ENCODE measurements around the gene DOCK7.
"Not testable (repeated sequence)": the region's sequence is repeated elsewhere in the genome, so short reads cannot be mapped to it uniquely, and the experiment has no call there.

DOCK7 gene

DNA sequence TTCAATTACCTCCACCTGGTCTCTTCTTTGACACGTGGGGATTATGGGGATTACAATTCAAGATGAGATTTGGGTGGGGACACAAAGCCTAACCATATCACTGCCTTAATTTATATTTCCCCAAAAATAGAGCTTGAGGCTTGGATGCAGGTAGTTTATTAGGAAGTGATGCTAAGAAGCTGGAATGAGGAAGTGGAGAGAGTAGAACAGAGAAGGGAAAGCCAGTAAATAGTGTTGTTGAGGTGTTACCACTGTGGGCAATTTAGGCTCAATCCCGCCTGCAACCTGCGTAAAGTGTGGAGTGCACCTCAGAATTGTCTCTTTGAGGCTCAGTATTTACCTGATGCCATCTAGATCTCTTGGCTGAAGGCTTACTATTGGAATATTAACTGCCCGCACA, 4.9 kb upstream of the DOCK7 start:
- no peak for DNase-seq

DNA sequence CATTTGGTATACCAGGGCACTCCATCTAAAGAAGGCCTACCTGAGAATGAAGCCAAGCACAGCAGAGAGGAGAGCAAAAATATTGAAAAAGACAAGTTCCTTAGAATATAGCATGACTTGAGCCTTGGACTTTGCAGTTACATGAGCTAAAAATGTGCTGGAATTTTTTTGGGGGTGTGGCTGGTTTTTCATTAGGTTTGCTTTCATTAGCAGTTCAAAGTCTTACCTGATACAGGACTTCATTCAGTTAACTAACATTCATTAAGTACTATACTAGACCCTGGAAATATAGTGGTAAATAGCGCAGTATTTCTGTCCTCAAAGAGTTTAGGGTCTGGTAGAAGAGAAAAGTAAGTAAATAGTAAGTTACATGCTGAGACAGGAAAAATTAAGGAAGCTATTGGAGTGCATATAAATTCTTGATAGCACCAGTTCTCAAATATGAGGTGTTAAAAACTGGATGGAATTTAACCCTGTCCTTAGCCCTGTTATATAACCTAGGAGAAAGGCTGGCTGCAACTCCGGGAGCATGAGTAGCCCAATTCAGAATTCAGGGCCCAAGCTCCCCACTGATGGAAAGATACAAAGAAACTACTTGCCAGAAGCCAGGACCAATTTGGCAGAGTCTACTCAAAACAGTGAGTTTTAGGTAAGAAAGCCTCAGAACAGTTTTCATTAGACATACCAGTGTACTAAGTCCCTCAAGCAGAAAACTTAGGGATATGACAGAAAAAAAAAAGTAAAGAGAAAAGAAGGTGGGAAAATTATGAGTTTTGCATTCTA, 3.1 kb upstream of the DOCK7 start:
- DNase-seq, result no peak

DNA sequence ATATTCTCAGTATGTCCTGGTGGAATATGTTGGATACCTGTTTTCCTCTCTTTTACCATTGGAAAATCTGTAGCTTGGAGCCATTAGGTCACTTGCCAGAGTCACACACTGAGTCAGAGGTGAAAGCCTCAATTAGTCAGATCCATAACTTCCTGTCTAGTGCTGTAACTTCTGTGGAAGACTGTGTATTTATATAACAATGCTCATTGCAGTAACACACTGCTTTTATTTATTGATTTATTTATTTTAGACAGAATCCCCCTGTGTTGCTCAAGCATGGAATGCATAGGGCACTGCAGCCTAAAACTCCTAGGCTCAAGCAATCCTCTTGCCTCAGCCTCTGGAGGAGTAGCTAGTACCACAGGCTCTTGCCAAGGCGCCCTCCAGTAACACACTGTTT, 1.3 kb upstream of the DOCK7 start:
- DNase-seq, result no peak

DNA sequence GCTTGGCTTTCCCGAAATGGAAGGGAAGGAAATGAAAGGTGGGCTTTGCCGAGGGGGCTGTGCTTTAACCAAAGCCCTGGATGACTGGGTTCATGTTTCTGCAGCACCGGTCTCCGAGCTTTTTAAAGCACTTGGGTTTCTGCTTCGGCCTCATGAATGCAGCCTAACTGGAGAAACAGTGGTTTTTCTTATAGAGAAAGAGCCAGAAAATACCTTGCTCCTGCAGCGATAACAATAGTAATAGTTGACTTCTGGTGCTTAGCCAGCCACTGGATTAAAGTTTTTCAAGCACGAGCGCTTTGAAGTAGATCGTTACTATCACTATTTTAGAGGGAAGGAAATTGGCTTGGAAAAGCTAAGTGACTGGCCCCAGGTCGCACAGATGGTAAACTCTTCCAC, 500 bp upstream of the DOCK7 start:
- no peak for DNase-seq

DNA sequence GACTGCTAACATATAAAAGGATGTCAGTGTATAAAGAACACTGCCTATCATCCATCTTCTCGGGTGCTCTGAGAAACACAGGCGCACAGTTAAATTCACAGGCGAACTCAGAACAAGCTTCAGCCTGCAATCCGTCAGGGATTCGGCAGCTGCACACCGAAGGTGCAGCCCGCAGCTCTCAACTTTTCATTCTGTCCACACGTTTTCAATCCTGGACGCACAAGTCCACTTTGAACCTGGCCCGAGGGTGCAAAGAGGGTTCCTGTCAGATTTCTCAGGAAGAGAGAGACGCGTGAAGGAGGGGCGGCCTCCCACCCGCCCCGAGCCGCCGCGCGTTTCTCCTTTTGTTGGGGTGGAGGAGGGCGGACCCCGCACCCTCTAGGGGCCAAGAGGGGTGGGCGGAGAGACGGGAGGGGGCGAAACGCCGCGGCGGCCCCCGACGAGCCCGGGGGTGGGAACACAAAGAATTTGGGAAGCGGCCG, 724 bp downstream of the DOCK7 start:
- DNase-seq, result no peak

DNA sequence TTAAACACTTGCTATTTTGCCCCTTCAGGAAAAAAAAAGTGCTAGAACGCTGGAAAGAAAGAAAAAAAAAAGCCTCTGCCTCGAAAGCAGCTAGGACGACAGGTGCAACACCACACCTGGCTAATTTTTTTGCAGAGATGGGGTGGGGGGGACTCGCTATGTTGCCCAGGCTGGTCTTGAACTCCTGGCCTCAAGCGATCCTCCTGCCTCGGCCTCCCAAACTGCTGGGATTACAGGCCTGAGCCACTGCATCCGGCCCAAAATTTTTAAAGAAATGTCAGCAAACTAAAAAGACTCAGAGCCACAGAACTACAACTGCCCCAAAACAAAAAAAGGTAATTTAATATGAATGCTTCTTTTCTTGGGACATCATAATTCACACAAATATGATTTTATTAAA, 1.4 kb downstream of the DOCK7 start:
- DNase-seq, result no peak

DNA sequence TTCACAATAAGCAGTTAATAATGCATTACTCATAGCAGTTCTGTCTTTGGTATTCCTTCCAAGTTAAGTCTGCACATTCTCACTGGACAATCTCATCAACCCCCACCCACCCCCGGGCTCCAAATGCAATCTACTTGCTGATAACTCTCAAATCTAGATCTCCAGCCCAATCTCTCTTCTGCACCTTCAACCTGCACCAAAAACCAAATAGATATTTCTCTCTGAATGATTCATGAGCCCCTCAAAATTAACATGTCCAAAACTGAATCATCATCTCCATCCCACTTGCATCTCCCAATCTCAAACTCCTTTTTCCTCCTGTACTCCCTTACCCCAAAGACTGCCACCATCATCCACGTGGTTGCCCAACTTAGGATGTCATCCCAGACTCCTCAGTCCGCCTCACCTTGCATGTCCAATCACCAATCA, 2.7 kb downstream of the DOCK7 start:
- DNase-seq, result no peak

DNA sequence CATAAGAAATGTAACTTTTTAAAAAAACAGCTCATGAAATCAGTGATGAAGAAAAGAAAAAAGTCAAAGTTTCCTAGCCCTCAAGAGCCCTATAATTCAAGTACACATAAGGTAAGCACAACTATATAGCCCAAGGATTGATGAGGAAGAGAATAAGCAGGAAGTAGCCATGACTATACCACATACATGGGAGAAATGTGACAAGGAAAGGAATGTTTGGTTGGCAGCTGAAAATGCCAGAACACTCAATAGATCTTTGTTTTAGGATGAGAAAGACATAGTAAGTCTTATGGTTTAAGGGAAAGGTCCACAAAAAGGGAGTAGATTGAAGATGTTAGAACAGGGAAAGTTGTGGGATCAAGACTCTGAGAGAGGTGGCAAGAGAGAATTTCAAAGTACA, 5.7 kb downstream of the DOCK7 start:
- DNase-seq, result no peak

DNA sequence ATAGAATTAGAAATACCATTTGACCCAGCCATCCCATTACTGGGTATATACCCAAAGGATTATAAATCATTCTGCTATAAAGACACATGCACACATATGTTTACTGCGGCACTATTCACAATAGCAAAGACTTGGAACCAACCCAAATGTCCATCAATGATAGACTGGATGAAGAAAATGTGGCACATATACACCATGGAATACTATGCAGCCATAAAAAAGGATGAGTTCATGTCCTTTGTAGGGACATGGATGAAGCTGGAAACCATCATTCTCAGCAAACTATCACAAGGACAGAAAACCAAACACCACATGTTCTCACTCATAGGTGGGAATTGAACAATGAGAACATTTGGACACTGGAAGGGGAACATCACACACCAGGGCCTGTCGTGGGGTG, 7.2 kb downstream of the DOCK7 start:
- DNase-seq, result not testable (repeated sequence)

DNA sequence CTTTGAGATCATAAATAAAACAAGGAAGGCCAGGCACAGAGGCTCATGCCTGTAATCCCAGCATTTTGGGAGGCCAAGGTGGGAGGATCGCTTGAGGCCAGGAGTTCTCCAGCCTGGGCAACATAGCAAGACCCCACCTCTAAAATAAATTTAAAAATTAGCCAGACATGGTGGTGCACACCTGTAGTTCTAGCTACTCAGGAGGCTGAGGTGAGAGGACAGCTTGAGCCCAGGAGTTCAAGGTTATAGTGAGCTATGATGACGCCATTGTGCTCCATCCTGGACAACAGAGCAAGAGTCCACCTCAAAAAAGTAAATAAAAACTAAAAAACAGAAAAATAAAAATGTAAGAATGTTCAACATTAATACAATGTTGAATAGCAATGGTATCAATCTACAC, 10.4 kb downstream of the DOCK7 start:
- not testable (repeated sequence) for DNase-seq

DNA sequence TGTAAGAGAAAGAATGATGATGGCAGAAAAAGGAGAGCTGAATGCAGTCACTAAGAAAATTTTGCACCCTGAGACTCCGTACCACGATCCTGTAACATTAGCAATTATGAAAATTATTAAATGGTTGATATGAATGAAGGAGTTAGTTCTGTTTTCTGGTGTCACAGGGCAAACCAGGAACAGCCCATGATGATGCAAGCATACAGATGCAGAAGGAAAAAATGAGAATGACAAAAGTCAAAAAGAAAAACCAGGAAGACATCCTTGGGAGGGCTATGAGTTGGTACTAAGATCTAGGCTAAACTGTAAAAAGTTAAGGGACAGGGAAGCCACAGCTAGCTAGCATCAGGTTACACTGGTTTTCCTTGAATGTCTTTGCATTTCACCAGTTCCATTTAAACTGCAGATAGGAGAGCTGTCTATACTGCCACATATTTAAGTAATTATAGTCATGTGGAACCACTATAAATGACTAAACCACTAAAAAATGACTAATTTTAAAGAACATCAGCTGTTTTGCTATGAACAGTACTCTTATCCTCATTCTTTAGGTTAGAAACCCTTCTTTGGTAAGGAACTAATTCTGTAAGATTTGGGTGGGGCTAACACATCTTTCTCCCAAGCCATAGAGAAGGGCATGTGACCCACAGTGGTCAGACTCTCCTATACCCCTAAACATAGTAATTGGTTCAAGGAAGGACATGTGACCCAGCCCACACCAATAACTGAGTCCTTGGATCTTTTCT, 11.4 kb downstream of the DOCK7 start:
- no peak for DNase-seq

DNA sequence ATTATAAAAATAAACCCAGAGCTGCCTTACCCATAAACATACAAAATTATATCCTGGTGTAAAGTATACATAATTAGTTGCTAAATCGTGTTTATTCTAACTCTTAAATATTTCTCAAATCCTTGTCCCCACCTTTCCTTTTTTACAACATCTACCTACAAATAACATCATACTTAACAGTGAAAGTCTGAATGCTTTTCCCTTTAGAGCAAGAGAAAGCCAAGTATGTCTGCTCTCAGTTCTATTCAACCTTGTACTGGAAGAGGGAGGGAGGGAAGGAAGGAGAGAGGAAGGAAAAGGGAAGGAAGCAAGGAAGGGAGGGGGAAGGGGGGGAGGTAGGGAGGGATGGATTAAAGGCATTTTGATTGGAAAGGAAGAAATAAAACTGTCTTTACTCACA, 14.6 kb downstream of the DOCK7 start:
- DNase-seq, result no peak

DNA sequence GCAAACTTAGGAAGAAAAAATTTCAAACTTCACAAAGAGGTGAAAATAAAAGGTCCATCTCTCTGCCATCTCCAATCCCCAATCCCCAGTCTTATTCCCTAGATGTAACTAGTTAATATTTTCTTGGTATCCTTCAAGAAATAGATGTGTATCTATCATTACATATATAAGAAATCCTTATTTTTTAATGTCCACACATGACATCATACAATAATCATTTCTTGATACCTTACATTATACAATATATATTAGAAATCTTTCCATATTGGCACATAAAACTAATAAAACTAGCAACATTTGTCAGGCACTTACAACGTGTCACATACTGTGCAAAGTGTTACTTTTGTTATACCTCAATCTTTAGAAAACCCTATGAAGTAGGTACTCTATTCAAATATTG, 16.2 kb downstream of the DOCK7 start:
- DNase-seq, result no peak

DNA sequence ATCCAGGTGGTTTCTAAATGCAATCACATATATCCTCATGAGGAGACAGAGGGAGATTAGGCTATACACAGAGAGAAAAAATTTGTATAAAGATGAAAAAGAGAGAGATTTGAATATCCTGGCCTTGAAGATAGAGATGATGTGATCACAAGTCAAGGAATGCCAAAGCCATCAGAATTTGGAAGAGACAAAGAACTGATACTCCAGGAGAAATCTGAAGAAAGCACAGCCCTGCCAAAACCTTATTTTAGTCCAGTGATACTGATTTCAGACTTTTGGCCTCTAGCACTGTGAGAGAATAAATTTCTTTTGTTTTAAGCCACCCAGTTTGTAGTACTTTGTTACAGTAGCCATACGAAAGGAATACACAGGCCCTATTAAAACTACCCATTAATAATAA, 33.4 kb downstream of the DOCK7 start:
- no peak for DNase-seq

DNA sequence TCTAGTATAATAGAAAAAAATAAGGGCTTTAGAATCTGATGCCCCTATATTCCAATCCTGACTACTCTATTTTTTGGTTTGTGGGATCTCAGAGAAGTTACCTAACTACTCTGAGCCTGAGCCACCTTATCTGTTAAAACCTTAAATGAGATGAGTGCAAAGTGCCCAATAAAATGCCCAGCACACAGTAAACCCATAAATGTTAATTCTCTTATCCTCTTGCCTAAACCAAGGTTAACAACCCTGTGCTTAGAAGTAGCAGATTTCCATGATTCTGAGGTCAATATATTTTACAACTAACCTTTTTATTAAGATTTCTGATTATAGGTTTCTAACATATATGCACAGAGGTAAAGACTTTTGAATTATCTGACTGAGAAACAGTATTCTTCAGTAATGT, 35.8 kb downstream of the DOCK7 start:
- no peak for DNase-seq

DNA sequence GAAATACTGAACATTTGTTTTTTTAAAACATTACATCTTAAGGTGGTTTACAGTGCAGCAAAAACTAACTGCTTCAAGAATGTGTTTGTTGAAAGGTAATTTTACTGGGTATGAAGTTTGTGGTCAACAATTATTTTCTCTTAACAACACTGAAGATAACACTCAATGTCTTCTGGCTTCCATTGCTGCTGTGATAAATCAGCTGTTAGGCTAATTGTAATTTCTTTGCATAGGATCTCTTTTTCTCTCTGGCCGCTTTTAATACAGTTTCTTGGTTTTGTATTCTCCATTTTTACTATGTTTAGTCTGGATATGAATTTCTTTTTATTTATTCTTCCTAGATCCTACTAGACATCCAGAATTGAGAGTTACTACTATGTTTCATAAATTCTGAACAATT, 44.9 kb downstream of the DOCK7 start:
- no peak for DNase-seq

DNA sequence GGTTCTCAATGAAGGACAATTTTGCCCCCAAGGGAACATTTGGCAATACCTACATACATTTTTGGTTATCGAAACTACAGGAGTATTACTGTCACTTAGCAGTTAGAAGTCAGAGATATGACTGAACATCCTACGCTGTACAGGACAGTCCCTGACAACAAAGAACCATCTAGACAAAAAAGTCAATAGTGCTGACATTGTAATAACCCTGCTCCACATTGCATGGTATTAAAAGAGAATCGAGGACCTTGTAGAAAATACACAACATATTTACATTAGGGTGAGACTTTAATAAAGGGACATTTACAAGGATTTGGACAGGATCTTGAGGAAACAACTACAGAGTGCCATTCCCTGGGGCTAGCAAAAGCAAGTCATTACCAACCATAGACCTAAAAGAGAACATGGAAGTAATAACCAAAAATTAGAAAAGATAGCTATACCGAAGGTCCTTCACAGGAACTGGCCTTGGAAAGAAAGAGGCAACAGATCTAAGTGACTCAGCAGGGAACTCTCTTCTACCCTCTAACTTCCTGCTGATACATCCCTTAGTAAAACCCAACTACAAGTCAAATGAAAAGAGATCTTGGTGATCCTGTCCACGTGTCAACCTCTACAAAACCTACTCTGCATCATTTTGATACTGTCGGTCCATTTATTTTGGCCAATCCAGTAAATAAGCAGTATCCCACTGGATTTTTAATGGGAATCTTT, 50.6 kb downstream of the DOCK7 start:
- DNase-seq, result no peak

DNA sequence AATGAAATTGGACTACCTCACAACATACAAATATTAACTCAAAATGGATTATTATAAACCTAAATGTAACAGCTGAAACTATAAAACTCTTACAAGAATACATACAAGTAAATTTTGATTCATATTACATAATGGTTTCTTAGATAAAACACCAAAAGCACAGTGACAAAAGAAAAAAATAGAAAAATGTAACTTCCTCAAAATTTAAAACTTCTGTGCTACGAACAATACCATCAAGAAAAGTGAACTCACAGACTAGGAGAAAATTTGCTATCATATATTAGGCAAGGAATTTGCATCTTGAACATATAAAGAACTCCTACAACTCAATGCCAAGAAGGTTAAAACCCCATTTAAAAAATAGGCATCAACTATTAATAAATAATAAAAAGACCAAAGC, 59.7 kb downstream of the DOCK7 start:
- no peak for DNase-seq

DNA sequence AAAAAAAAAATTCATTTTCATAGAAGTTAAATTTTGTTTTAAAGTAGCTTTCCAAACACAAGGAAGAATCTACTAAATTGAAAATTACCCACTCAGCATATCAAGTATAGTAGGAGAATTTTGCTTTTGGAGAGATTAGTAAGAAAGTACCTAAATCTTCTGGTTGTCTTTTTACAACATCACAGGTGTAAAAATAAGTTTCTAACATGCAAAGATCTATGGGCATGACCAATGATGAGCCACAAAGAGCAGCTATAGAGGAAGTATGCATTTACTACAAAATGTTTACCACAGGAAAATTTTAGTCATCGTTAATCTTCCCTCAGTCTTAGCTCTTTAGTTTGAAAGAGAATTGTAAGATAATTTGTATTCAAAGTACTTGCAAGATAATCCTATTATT, 62.8 kb downstream of the DOCK7 start:
- no peak for DNase-seq

DNA sequence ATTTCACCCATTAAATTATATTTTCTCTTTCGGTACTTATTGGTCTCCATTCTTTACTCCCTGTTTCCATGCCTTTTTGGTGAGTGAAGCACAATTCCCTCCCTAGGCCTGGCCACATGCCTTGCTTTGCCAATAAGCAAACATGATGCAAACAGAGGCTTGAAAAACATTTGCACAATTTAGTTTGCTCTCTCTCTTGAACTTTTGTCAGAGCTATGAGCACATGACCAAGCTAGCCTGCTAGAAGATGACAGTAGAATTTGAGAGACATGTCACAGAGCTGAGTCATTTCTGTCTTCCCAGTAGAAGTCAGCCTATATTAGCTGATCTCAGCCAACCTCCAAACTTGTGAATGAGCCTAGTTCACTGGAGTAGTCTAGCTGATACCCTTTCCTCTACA, 66.3 kb downstream of the DOCK7 start:
- DNase-seq, result no peak

DNA sequence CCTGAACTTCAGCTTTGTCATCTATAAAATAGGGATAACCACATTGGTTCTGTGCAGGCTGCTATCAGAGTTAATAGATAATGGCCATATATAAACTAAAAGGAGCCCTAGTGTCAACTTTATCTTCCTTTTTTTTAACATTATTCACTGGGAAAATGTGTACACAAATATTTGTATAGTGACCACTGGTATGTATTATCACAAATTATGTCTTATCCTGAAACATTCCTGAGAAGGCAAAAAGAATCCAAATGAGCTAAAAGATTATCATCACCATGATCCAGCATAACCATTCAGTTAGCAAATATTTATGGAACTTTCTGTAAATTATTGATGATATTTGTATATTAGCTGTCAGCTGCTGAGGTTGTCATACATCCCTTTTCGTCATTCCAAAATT, 74.3 kb downstream of the DOCK7 start:
- DNase-seq, result no peak

DNA sequence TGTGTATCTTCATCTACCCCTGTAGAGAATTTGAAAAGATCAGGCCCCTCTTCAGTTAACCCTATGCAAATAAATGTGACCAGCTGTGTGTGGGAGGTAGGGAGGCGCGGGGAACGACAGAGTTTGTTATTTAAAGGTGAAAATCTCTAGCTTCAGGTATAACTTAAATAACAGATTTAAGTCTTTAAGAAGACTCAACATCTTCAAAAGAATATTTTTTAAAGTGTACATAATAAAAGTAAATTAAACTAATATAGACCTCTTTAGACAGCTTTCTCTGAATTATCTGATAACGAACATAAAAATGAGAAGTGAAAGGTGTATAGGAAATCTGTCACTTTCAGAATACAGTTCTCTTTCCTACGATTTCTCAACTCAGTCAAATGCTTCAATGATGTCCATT, 74.9 kb downstream of the DOCK7 start:
- DNase-seq, result no peak

DNA sequence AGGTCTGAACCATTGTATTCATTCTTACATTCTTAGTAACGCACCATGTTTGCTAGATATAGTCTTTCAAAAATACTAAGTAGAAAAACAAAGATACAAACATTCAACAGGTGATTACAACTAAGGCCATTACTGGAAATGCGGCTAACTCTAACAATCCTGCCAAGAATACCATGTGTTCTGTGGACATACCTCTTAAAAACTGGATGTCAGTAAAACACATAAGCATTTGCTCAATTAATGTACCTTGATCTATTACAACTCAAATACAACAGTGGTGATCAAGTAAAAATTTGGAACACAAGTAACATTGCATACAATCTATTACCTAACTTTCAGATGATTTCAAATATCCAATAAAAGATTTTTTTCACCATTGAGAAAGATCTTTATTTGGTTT, 75.4 kb downstream of the DOCK7 start:
- no peak for DNase-seq

DNA sequence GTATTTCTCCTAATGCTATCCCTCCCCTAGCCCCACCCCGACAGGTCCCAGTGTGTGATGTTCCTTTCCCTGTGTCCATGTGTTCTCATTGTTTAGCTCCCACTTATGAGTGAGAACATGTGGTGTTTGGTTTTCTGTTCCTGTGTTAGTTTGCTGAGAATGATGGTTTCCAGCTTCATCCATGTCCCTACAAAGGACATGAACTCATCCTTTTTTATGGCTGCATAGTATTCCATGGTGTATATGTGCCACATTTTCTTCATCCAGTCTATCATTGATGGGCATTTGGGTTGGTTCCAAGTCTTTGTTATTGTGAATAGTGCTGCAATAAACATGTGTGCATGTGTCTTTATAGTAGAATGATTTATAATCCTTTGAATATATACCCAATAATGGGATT, 77.6 kb downstream of the DOCK7 start:
- not testable (repeated sequence) for DNase-seq
